GM12801 (cell line): ENCODE measurements around the gene KIRREL3.

Experiments
- CTCF ChIP-seq: IDR thresholded peaks from one replicate; pipeline ENCODE4 v1.5.1; 2011; ENCODE audit warnings: control low read depth; ENCODE audit not compliant: insufficient read length; ENCODE audit errors: extremely low read depth

Gene KIRREL3

GRCh38 chr11:126619516-126619915 lies 381.1 kb downstream of the KIRREL3 start:
- no peak for TF ChIP-seq CTCF

GRCh38 chr11:126615845-126616244 lies 384.7 kb downstream of the KIRREL3 start:
- no peak for TF ChIP-seq CTCF

- no peak for TF ChIP-seq CTCF
These were observed 387.3 kb downstream of the KIRREL3 start for GRCh38 chr11:126613272-126613671.

GRCh38 chr11:126612671-126613070 lies 387.9 kb downstream of the KIRREL3 start:
- no peak for TF ChIP-seq CTCF

GRCh38 chr11:126611438-126611837 lies 389.1 kb downstream of the KIRREL3 start:
- TF ChIP-seq CTCF: no peak

- no peak for TF ChIP-seq CTCF
These were observed 391.9 kb downstream of the KIRREL3 start for GRCh38 chr11:126608658-126609057.

- no peak for TF ChIP-seq CTCF
These were observed 392.6 kb downstream of the KIRREL3 start for GRCh38 chr11:126607776-126608541.
